GM23248 (cell line): Measurements from ENCODE around the gene POLR1A. TPM values are rescaled to one million over a fixed set of nuclear protein-coding genes. Genes with fewer than 3 reads are reported as not detected.

ENCODE experiments used
- DNase-seq: peaks from one replicate; pipeline ENCODE4 v3.0.0-alpha.2; 2015
- H2AFZ ChIP-seq: fragments of 200-600 bp; sonication (generic); 2 replicates; pipeline ENCODE4 v1.6.1; 2016; ENCODE audit warnings: antibody characterized with exemption
- H3F3A ChIP-seq: fragments of 200-600 bp; sonication (generic); 2 replicates; pipeline ENCODE4 v1.6.1; 2016; ENCODE audit warnings: mild to moderate bottlenecking, antibody characterized with exemption, mixed run types; ENCODE audit not compliant: insufficient read depth
- H3K27ac ChIP-seq: fragments of 200-600 bp; sonication (generic); 2 replicates; pipeline ENCODE4 v1.5.1; 2016; ENCODE audit warnings: mild to moderate bottlenecking
- H3K27me3 ChIP-seq: fragments of 200-600 bp; sonication (generic); replicated peaks from 2 replicates; pipeline ENCODE4 v1.6.1; 2016; ENCODE audit warnings: mild to moderate bottlenecking; ENCODE audit not compliant: insufficient read depth
- H3K36me3 ChIP-seq: fragments of 200-600 bp; sonication (generic); 2 replicates; pipeline ENCODE4 v1.6.1; 2016; ENCODE audit warnings: low read depth, mild to moderate bottlenecking
- H3K4me1 ChIP-seq: fragments of 200-600 bp; sonication (generic); 2 replicates; pipeline ENCODE4 v1.6.1; 2016; ENCODE audit warnings: mild to moderate bottlenecking; ENCODE audit not compliant: insufficient read depth
- H3K4me2 ChIP-seq: fragments of 200-600 bp; sonication (generic); one replicate; pipeline ENCODE4 v1.6.1; 2016; ENCODE audit warnings: mild to moderate bottlenecking; ENCODE audit not compliant: unreplicated experiment
- H3K4me3 ChIP-seq: fragments of 200-600 bp; sonication (generic); 2 replicates; pipeline ENCODE4 v1.5.1; 2016; ENCODE audit warnings: mild to moderate bottlenecking
- H3K79me2 ChIP-seq: fragments of 200-600 bp; sonication (generic); 2 replicates; pipeline ENCODE4 v1.6.1; 2016; ENCODE audit warnings: mild to moderate bottlenecking; ENCODE audit not compliant: insufficient read depth
- H3K9ac ChIP-seq: fragments of 200-600 bp; sonication (generic); 2 replicates; pipeline ENCODE4 v1.6.1; 2016; ENCODE audit warnings: mild to moderate bottlenecking
- H3K9me2 ChIP-seq: fragments of 200-600 bp; sonication (generic); 2 replicates; pipeline ENCODE4 v1.6.1; 2016; ENCODE audit warnings: mixed run types, mild to moderate bottlenecking, moderate library complexity; ENCODE audit not compliant: insufficient read depth
- H3K9me3 ChIP-seq: fragments of 200-600 bp; sonication (generic); one replicate; pipeline ENCODE4 v1.6.1; 2017; ENCODE audit warnings: low read depth
- H4K20me1 ChIP-seq: fragments of 200-600 bp; sonication (generic); 2 replicates; pipeline ENCODE4 v1.6.0; 2016; ENCODE audit not compliant: insufficient read depth
- EZH2 ChIP-seq: fragments of 200-600 bp; sonication (generic); IDR thresholded peaks from 2 replicates; pipeline ENCODE4 v1.6.1; 2018; ENCODE audit warnings: antibody characterized with exemption, mild to moderate bottlenecking; ENCODE audit not compliant: insufficient read depth, poor library complexity, severe bottlenecking
- EZH2phosphoT487 ChIP-seq: fragments of 200-600 bp; sonication (generic); IDR thresholded peaks from 2 replicates; pipeline ENCODE4 v1.6.1; 2018; ENCODE audit warnings: antibody characterized with exemption, moderate library complexity, mild to moderate bottlenecking, low read depth; ENCODE audit not compliant: insufficient read depth
- WGBS, 2 experiments: methylation state at CpG; one replicate each; pipeline ENCODE4 v1.1.6; 2015 to 2017; ENCODE audit warnings: low lambda C conversion rate in 2 of 2, low coverage in 1 of 2; ENCODE audit errors: missing lambda C conversion rate in 2 of 2; 5-methylcytosine and 5-hydroxymethylcytosine counted together
- in situ Hi-C: fragments of 300-500 bp; cut with MboI; formaldehyde crosslinking; loops from 2 replicates; pipeline ENCODE4 v1.15.0; 2020
- polyA plus RNA-seq: library from polyadenylated mRNA; unstranded; fragments of >200 nt; fragmentation: Nextera tagmentation; extraction: Ambion mirVana; gene quantifications from 2 replicates; pipeline ENCODE4 v1.2.1, GENCODE V29; 2016
- total RNA-seq: library from RNA; depleted of rRNA; stranded (reverse); fragments of >200 nt; shearing (Covaris generic); gene quantifications from 2 replicates; pipeline ENCODE4 v1.2.3, GENCODE V29; 2014

Gene POLR1A
- total and polyA plus RNA-seq, 2 experiments from 2014 or later = 8.9 to 13.0 TPM

- no peaks in the 10 kb centered on the region for H3K79me2 ChIP-seq
- peaks cover 20% of the 10 kb centered on the region for H3K36me3 ChIP-seq
- 0 out of 2 replicates have a peak, but pooled peaks cover 6% of the 10 kb centered on the region for H3K4me1 ChIP-seq
- no peaks in the 10 kb centered on the region for H3K27me3 ChIP-seq
- no peak for TF ChIP-seq EZH2phosphoT487
- no peak for TF ChIP-seq EZH2
- no peak for DNase-seq
- H2AFZ ChIP-seq = no peak overlapping the region
- no peaks in the 10 kb centered on the region for H3K9me3 ChIP-seq
- H3K9ac ChIP-seq = no peak overlapping the region
- no peak overlapping the region for H3K27ac ChIP-seq
- no peak overlapping the region for H3K4me2 ChIP-seq
- no peaks in the 10 kb centered on the region for H4K20me1 ChIP-seq
- 33 to 64% methylated on average over 1 of the region's 1 CpG for WGBS, 2 experiments
- H3K9me2 ChIP-seq = no peaks in the 10 kb centered on the region
- in situ Hi-C loops = no loop called here
- no peak overlapping the region for H3K4me3 ChIP-seq
- no peaks in the 10 kb centered on the region for H3F3A ChIP-seq
Measured at GRCh38 chr2:86049529-86049928, 56.2 kb downstream of the POLR1A start.

- Histone ChIP-seq H3K27me3 (no peaks in the 10 kb centered on the region), H2AFZ (no peak overlapping the region), H3K79me2 (no peaks in the 10 kb centered on the region), H3K4me2 (no peak overlapping the region), H3K9me2 (no peaks in the 10 kb centered on the region), H4K20me1 (no peaks in the 10 kb centered on the region), H3K9ac (no peak overlapping the region), H3F3A (no peaks in the 10 kb centered on the region), H3K27ac (no peak overlapping the region), H3K9me3 (no peaks in the 10 kb centered on the region), H3K4me3 (no peak overlapping the region), H3K4me1 (0 out of 2 replicates have a peak, but pooled peaks cover 6% of the 10 kb centered on the region), H3K36me3 (peaks cover 20% of the 10 kb centered on the region)
- DNase-seq = no peak
- 75 to 77% methylated on average over 11 of the region's 11 CpGs for WGBS, 2 experiments
- TF ChIP-seq EZH2 = no peak
- TF ChIP-seq EZH2phosphoT487 = no peak
- in situ Hi-C loops = no loop called here
Measured at GRCh38 chr2:86048888-86049287, 56.8 kb downstream of the POLR1A start.

GRCh38 chr2:86048383-86048701 is 57.3 kb downstream of the POLR1A start:
- in situ Hi-C loops = no loop called here
- 93 to 100% methylated on average over 3 of the region's 3 CpGs for WGBS, 2 experiments

GRCh38 chr2:86047575-86048382 is 57.9 kb downstream of the POLR1A start:
- Histone ChIP-seq H3K4me2 (no peak overlapping the region), H3F3A (no peaks in the 10 kb centered on the region), H3K9me2 (no peaks in the 10 kb centered on the region), H3K27ac (no peak overlapping the region), H4K20me1 (no peaks in the 10 kb centered on the region), H3K79me2 (no peaks in the 10 kb centered on the region), H3K9ac (no peak overlapping the region), H3K36me3 (peaks cover 30% of the 10 kb centered on the region), H3K27me3 (no peaks in the 10 kb centered on the region), H3K9me3 (no peaks in the 10 kb centered on the region), H3K4me3 (no peak overlapping the region), H3K4me1 (0 out of 2 replicates have a peak, but pooled peaks cover 6% of the 10 kb centered on the region), H2AFZ (no peak overlapping the region)
- in situ Hi-C loops = no loop called here
- no peak for TF ChIP-seq EZH2phosphoT487
- no peak for TF ChIP-seq EZH2
- 97 to 98% methylated on average over 8 of the region's 8 CpGs for WGBS, 2 experiments
- no peak for DNase-seq

More at GRCh38 chr2:86048383-86048701, 57.3 kb downstream of the POLR1A start:
- no peaks in the 10 kb centered on the region for H3K9me2 ChIP-seq
- H3K9ac ChIP-seq = no peak overlapping the region
- H4K20me1 ChIP-seq = no peaks in the 10 kb centered on the region
- DNase-seq = no peak
- H3F3A ChIP-seq = no peaks in the 10 kb centered on the region
- no peaks in the 10 kb centered on the region for H3K79me2 ChIP-seq
- no peak overlapping the region for H2AFZ ChIP-seq
- peaks cover 25% of the 10 kb centered on the region for H3K36me3 ChIP-seq
- H3K27me3 ChIP-seq = no peaks in the 10 kb centered on the region
- no peaks in the 10 kb centered on the region for H3K9me3 ChIP-seq
- 0 out of 2 replicates have a peak, but pooled peaks cover 6% of the 10 kb centered on the region for H3K4me1 ChIP-seq
- TF ChIP-seq EZH2 (no peak), EZH2phosphoT487 (no peak)
- H3K4me2 ChIP-seq = no peak overlapping the region
- H3K4me3 ChIP-seq = no peak overlapping the region
- no peak overlapping the region for H3K27ac ChIP-seq
